Stimulated activated CD8-positive, alpha-beta memory T cell treated with anti-CD3 and anti-CD28 coated beads, Interleukin-12 subunit alpha, Interleukin-12 subunit beta, amount 100 ng/mL, for 24 hours (primary cell): ENCODE data around the gene PHLDA2.

Source experiments
- DNase-seq: peaks from one replicate; pipeline ENCODE4 v3.0.0-alpha.2; 2020; ENCODE audit errors: extremely low read depth

PHLDA2 gene

GRCh38 chr11:2928605-2929530 lies at the start of gene PHLDA2:
Gene PHLDA2 (minus strand): TSS chr11:2929420. CDS start chr11:2929364, 56 bp downstream.
- DNase-seq: no peak

GRCh38 chr11:2977113-2977512 lies 47.9 kb upstream of the PHLDA2 start:
- DNase-seq: no peak

GRCh38 chr11:2976294-2977063 lies 47.3 kb upstream of the PHLDA2 start:
- no peak for DNase-seq

GRCh38 chr11:2975594-2975993 lies 46.4 kb upstream of the PHLDA2 start:
- no peak for DNase-seq

GRCh38 chr11:2974272-2974671 lies 45.1 kb upstream of the PHLDA2 start:
- DNase-seq: no peak

- DNase-seq: no peak
Measured at GRCh38 chr11:2968341-2968900, 39.2 kb upstream of the PHLDA2 start.

- no peak for DNase-seq
Measured at GRCh38 chr11:2964782-2965181, 35.6 kb upstream of the PHLDA2 start.

- no peak for DNase-seq
Measured at GRCh38 chr11:2963761-2964160, 34.5 kb upstream of the PHLDA2 start.

GRCh38 chr11:2963112-2963754 lies 34.0 kb upstream of the PHLDA2 start:
- no peak for DNase-seq

GRCh38 chr11:2961080-2961479 lies 31.9 kb upstream of the PHLDA2 start:
- no peak for DNase-seq

GRCh38 chr11:2960139-2960538 lies 30.9 kb upstream of the PHLDA2 start:
- DNase-seq: no peak

GRCh38 chr11:2958251-2958650 lies 29.0 kb upstream of the PHLDA2 start:
- no peak for DNase-seq

GRCh38 chr11:2955906-2956476 lies 26.8 kb upstream of the PHLDA2 start:
- no peak for DNase-seq

- DNase-seq: no peak
Measured at GRCh38 chr11:2954263-2954662, 25.0 kb upstream of the PHLDA2 start.

- no peak for DNase-seq
Measured at GRCh38 chr11:2952290-2952689, 23.1 kb upstream of the PHLDA2 start.

GRCh38 chr11:2951231-2952110 lies 22.3 kb upstream of the PHLDA2 start:
- no peak for DNase-seq

- DNase-seq: no peak
Measured at GRCh38 chr11:2950825-2951224, 21.6 kb upstream of the PHLDA2 start.

- no peak for DNase-seq
Measured at GRCh38 chr11:2949920-2950319, 20.7 kb upstream of the PHLDA2 start.

- DNase-seq: no peak
Measured at GRCh38 chr11:2947744-2948143, 18.5 kb upstream of the PHLDA2 start.

- no peak for DNase-seq
Measured at GRCh38 chr11:2945757-2946287, 16.6 kb upstream of the PHLDA2 start.
